ENCODE data around the gene CD8A.

DNA sequence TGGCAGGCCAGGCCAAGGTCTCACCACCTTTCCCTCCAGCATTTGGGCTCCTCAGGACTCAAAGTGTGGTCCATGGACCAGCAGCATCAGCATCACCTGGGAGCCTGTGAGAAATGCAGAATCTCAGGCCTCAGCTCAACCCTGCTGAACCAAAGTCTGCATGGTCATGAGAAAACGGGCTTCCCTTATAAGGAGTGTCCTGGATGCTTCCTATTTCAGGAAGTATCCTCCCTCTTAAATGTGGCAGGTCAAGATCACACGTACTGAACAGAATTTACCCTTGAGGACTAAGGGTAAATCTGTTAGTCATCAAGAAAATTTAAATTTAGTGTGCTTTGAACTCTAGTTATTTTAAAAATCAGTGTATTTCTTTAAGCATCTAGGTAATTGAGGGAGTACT, 11.8 kb downstream of the CD8A start:
- TF ChIP-seq CTCF (IDR thresholded peaks at IDR 0.05): no peak
- TF ChIP-seq EZH2 (IDR thresholded peaks at IDR 0.05): no peak
- no peak for TF ChIP-seq EZH2phosphoT487 (IDR thresholded peaks at IDR 0.05)
